Neural cell (in vitro differentiated cells): ENCODE data around the gene FGD4. TPM values are rescaled to one million over a fixed set of nuclear protein-coding genes. Genes with fewer than 3 reads are reported as not detected.
A peak's percentile ranks its signal among the peaks of the same experiment; 100 is the strongest.

Source experiments
- H2AFZ ChIP-seq: fragments of 200-600, 300-800 bp; sonication (generic), shearing (Covaris generic); 2 replicates; pipeline ENCODE4 v1.6.0; 2014; ENCODE audit warnings: low read depth, mild to moderate bottlenecking, antibody characterized with exemption, low read length, moderate library complexity
- H3F3A ChIP-seq: fragments of 200-600 bp; shearing (Covaris generic); 2 replicates; pipeline ENCODE4 v1.6.1; 2016; ENCODE audit warnings: mild to moderate bottlenecking, moderate library complexity, mixed read lengths, antibody characterized with exemption, low read length; ENCODE audit not compliant: insufficient read depth, poor library complexity, severe bottlenecking
- H3K27ac ChIP-seq: fragments of 200-600, 300-800 bp; sonication (generic), shearing (Covaris generic); 2 replicates; pipeline ENCODE4 v1.5.1; 2014; ENCODE audit warnings: mild to moderate bottlenecking, low read length, moderate library complexity
- H3K27me3 ChIP-seq: fragments of 300-800, 200-600 bp; sonication (generic), shearing (Covaris generic); 2 replicates; pipeline ENCODE4 v1.6.0; 2014; ENCODE audit warnings: mild to moderate bottlenecking, low read depth, low read length, moderate library complexity; ENCODE audit not compliant: insufficient read depth
- H3K36me3 ChIP-seq: fragments of 300-800, 200-600 bp; sonication (generic), shearing (Covaris generic); 2 replicates; pipeline ENCODE4 v1.5.1; 2014; ENCODE audit warnings: mild to moderate bottlenecking, antibody characterized with exemption, low read length, moderate library complexity; ENCODE audit not compliant: insufficient read depth
- H3K4me2 ChIP-seq: fragments of 300-800, 200-600 bp; sonication (generic), shearing (Covaris generic); 2 replicates; pipeline ENCODE4 v1.6.0; 2014; ENCODE audit warnings: mild to moderate bottlenecking, low read length
- H3K4me3 ChIP-seq: fragments of 300-800, 200-600 bp; sonication (generic), shearing (Covaris generic); 2 replicates; pipeline ENCODE4 v1.5.1; 2014; ENCODE audit warnings: mild to moderate bottlenecking, low read length, moderate library complexity
- H3K79me2 ChIP-seq: fragments of 200-600 bp; shearing (Covaris generic); replicated peaks from 2 replicates; pipeline ENCODE4 v1.6.0; 2014; ENCODE audit warnings: mild to moderate bottlenecking, low read length, moderate library complexity; ENCODE audit not compliant: insufficient read depth
- H3K9ac ChIP-seq: fragments of 300-800, 200-600 bp; sonication (generic), shearing (Covaris generic); 2 replicates; pipeline ENCODE4 v1.6.1; 2016; ENCODE audit warnings: mild to moderate bottlenecking, low read length, mixed read lengths
- H3K9me2 ChIP-seq: fragments of 200-600 bp; shearing (Covaris generic); 2 replicates; pipeline ENCODE4 v1.6.1; 2016; ENCODE audit warnings: mild to moderate bottlenecking, low read length, mixed read lengths; ENCODE audit not compliant: insufficient read depth
- H3K9me3 ChIP-seq: fragments of 200-600, 300-800 bp; sonication (generic), shearing (Covaris generic); 2 replicates; pipeline ENCODE4 v1.6.1; 2016; ENCODE audit warnings: mild to moderate bottlenecking, mixed run types, low read length, moderate library complexity, mixed read lengths
- H4K20me1 ChIP-seq: fragments of 200-600 bp; shearing (Covaris generic); 2 replicates; pipeline ENCODE4 v1.6.1; 2016; ENCODE audit warnings: mild to moderate bottlenecking, mixed run types; ENCODE audit not compliant: insufficient read depth
- CTCF ChIP-seq: fragments of 450-650 bp; IDR thresholded peaks from 2 replicates; pipeline ENCODE4 v1.5.1; 2014; ENCODE audit warnings: antibody characterized with exemption, mild to moderate bottlenecking, moderate library complexity; ENCODE audit not compliant: poor library complexity, severe bottlenecking
- EP300 ChIP-seq: fragments of 450-650 bp; conservative IDR thresholded peaks from 2 replicates; pipeline ENCODE4 v1.6.1; 2014; ENCODE audit warnings: antibody characterized with exemption, mild to moderate bottlenecking, moderate library complexity; ENCODE audit not compliant: poor library complexity, severe bottlenecking
- EZH2 ChIP-seq: fragments of 200-600, 300-800 bp; shearing (Covaris generic), sonication (generic); IDR thresholded peaks from 2 replicates; pipeline ENCODE4 v1.6.1; 2014; ENCODE audit warnings: antibody characterized with exemption, low read length, borderline replicate concordance, mild to moderate bottlenecking; ENCODE audit not compliant: insufficient read depth, poor library complexity, severe bottlenecking
- MXI1 ChIP-seq: fragments of 450-650 bp; conservative IDR thresholded peaks from 2 replicates; pipeline ENCODE4 v1.6.1; 2014; ENCODE audit warnings: antibody characterized with exemption, mild to moderate bottlenecking; ENCODE audit not compliant: poor library complexity, severe bottlenecking
- POLR2AphosphoS5 ChIP-seq: IDR thresholded peaks from 2 replicates; pipeline ENCODE4 v1.6.1; 2012
- RAD21 ChIP-seq: fragments of 450-650 bp; conservative IDR thresholded peaks from 2 replicates; pipeline ENCODE4 v1.6.1; 2014; ENCODE audit warnings: antibody characterized with exemption, mild to moderate bottlenecking, moderate library complexity
- REST ChIP-seq: IDR thresholded peaks from 2 replicates; pipeline ENCODE4 v1.6.1; 2012; ENCODE audit warnings: borderline replicate concordance
- SMC3 ChIP-seq: fragments of 450-650 bp; conservative IDR thresholded peaks from 2 replicates; pipeline ENCODE4 v1.6.1; 2014; ENCODE audit warnings: antibody characterized with exemption, mild to moderate bottlenecking, moderate library complexity; ENCODE audit not compliant: poor library complexity
- TAF1 ChIP-seq: IDR thresholded peaks from 2 replicates; pipeline ENCODE4 v1.6.1; 2012; ENCODE audit warnings: low read depth
- polyA plus RNA-seq: library from polyadenylated mRNA; depleted of rRNA; stranded (reverse); fragments of >200 nt; gene quantifications from 2 replicates; pipeline ENCODE4 v1.2.3, GENCODE V29; 2014

The FGD4 gene
- polyA plus RNA-seq, 1 donor from 2014 or later, result 24.4 TPM

- no peaks in the 10 kb centered on the region for H3K36me3 ChIP-seq
- no peak overlapping the region for H3K4me2 ChIP-seq
- H3K79me2 ChIP-seq, result no peaks in the 10 kb centered on the region
- no peaks in the 10 kb centered on the region for H3K9me2 ChIP-seq
- no peak overlapping the region for H3K9ac ChIP-seq
- TF ChIP-seq REST (no peak), CTCF (peak; percentile 61), EP300 (no peak), RAD21 (peak; percentile 64), MXI1 (no peak), EZH2 (no peak), TAF1 (no peak), POLR2AphosphoS5 (no peak), SMC3 (peak; percentile 69)
- no peaks in the 10 kb centered on the region for H3F3A ChIP-seq
- no peak overlapping the region for H2AFZ ChIP-seq
- H3K9me3 ChIP-seq, result no peaks in the 10 kb centered on the region
- H3K27ac ChIP-seq, result no peak overlapping the region
- no peak overlapping the region for H3K4me3 ChIP-seq
- H4K20me1 ChIP-seq, result no peaks in the 10 kb centered on the region
- H3K27me3 ChIP-seq, result no peaks in the 10 kb centered on the region
Observed at GRCh38 chr12:32671930-32672780, 272.8 kb downstream of the FGD4 start.

GRCh38 chr12:32679091-32679919 lies 279.9 kb downstream of the FGD4 start, which contains the start of gene DNM1L:
Gene DNM1L, plus strand, starts transcription at chr12:32679301. Its CDS starts 63 bp downstream, at chr12:32679364.
- Histone ChIP-seq H3K9me3 (no peaks in the 10 kb centered on the region), H3F3A (peaks cover 6% of the 10 kb centered on the region), H3K4me3 (peak within 1 kb of the TSS; percentile 95), H3K79me2 (peaks cover 39% of the 10 kb centered on the region), H3K9me2 (no peaks in the 10 kb centered on the region), H3K27me3 (no peaks in the 10 kb centered on the region), H3K4me2 (peak within 1 kb of the TSS; percentile 80), H2AFZ (peak within 1 kb of the TSS; percentile 90), H3K27ac (peak within 1 kb of the TSS; percentile 87), H3K36me3 (no peaks in the 10 kb centered on the region), H3K9ac (peak within 1 kb of the TSS; percentile 88), H4K20me1 (no peaks in the 10 kb centered on the region)
- TF ChIP-seq MXI1 (peak; percentile 72), REST (peak; percentile 36), EP300 (no peak), CTCF (peak; percentile 52), SMC3 (peak; percentile 32), EZH2 (no peak), TAF1 (peak; percentile 78), RAD21 (no peak), POLR2AphosphoS5 (peak; percentile 84)
